Glutamatergic neuron (in vitro differentiated cells): ENCODE measurements around the gene FOXN3. TPM values are rescaled to one million over a fixed set of nuclear protein-coding genes. Genes with fewer than 3 reads are reported as not detected.

ENCODE experiments used
- DNase-seq: peaks from one replicate; pipeline ENCODE4 v3.0.0; 2022
- H3K27ac Mint-ChIP-seq: one replicate; pipeline ENCODE4 v1.8.0; 2020; ENCODE audit warnings: mild to moderate bottlenecking, mixed read lengths, inconsistent platforms; ENCODE audit not compliant: unreplicated experiment
- H3K27me3 Mint-ChIP-seq: one replicate; pipeline ENCODE4 v1.8.0; 2020; ENCODE audit warnings: mild to moderate bottlenecking, moderate library complexity, mixed read lengths, inconsistent platforms; ENCODE audit not compliant: unreplicated experiment
- H3K36me3 Mint-ChIP-seq: one replicate; pipeline ENCODE4 v1.8.0; 2020; ENCODE audit warnings: mild to moderate bottlenecking, mixed read lengths, inconsistent platforms; ENCODE audit not compliant: unreplicated experiment
- H3K4me1 Mint-ChIP-seq: one replicate; pipeline ENCODE4 v1.8.0; 2020; ENCODE audit warnings: mild to moderate bottlenecking, low read depth, mixed read lengths, inconsistent platforms; ENCODE audit not compliant: unreplicated experiment
- H3K4me3 Mint-ChIP-seq: one replicate; pipeline ENCODE4 v1.8.0; 2020; ENCODE audit warnings: mild to moderate bottlenecking, mixed read lengths, inconsistent platforms; ENCODE audit not compliant: unreplicated experiment
- H3K9me3 Mint-ChIP-seq: one replicate; pipeline ENCODE4 v1.8.0; 2020; ENCODE audit warnings: mild to moderate bottlenecking, moderate library complexity, mixed read lengths, inconsistent platforms; ENCODE audit not compliant: unreplicated experiment
- CTCF ChIP-seq: fragments of 200-600 bp; sonication (generic); IDR thresholded peaks from one replicate; pipeline ENCODE4 v1.5.0; 2021; ENCODE audit not compliant: partially characterized antibody, unreplicated experiment
- total RNA-seq: library from RNA; stranded (reverse); fragmentation: NEBNext Ultra II Directional; extraction: Animal tissue kit (Norgen Biotek cat#: 25700); gene quantifications from one replicate; pipeline ENCODE4 v1.2.1, GENCODE V29; 2021; ENCODE audit not compliant: unreplicated experiment

The FOXN3 gene
- total RNA-seq, 1 donor from 2014 or later: 139 TPM

- H3K4me3 Mint-ChIP-seq: no peak overlapping the region
- peaks cover 5% of the 10 kb centered on the region for H3K36me3 Mint-ChIP-seq
- H3K4me1 Mint-ChIP-seq: peaks cover 10% of the 10 kb centered on the region
- H3K27ac Mint-ChIP-seq: no peak overlapping the region
- peaks cover 3% of the 10 kb centered on the region for H3K27me3 Mint-ChIP-seq
- no peak for DNase-seq
- TF ChIP-seq CTCF: no peak
- peaks cover 7% of the 10 kb centered on the region for H3K9me3 Mint-ChIP-seq
Observed at GRCh38 chr14:89175881-89176799, 240.9 kb downstream of the FOXN3 start.

- peaks cover 11% of the 10 kb centered on the region for H3K4me1 Mint-ChIP-seq
- TF ChIP-seq CTCF: no peak
- H3K9me3 Mint-ChIP-seq: peaks cover 3% of the 10 kb centered on the region
- peaks cover 5% of the 10 kb centered on the region for H3K36me3 Mint-ChIP-seq
- no peak overlapping the region for H3K27ac Mint-ChIP-seq
- H3K27me3 Mint-ChIP-seq: peaks cover 6% of the 10 kb centered on the region
- DNase-seq: no peak
- H3K4me3 Mint-ChIP-seq: no peak overlapping the region
Observed at GRCh38 chr14:89171628-89172027, 245.4 kb downstream of the FOXN3 start.

- TF ChIP-seq CTCF: no peak
- Mint-ChIP-seq H3K9me3 (peaks cover 3% of the 10 kb centered on the region), H3K36me3 (peaks cover 5% of the 10 kb centered on the region), H3K27ac (no peak overlapping the region), H3K27me3 (peaks cover 6% of the 10 kb centered on the region), H3K4me1 (peaks cover 12% of the 10 kb centered on the region), H3K4me3 (no peak overlapping the region)
- no peak for DNase-seq
Observed at GRCh38 chr14:89171168-89171567, 245.9 kb downstream of the FOXN3 start.

- Mint-ChIP-seq H3K27me3 (peaks cover 7% of the 10 kb centered on the region), H3K9me3 (peaks cover 11% of the 10 kb centered on the region), H3K4me1 (peaks cover 12% of the 10 kb centered on the region), H3K4me3 (no peak overlapping the region), H3K27ac (no peak overlapping the region), H3K36me3 (peaks cover 7% of the 10 kb centered on the region)
- TF ChIP-seq CTCF: no peak
- no peak for DNase-seq
Observed at GRCh38 chr14:89167705-89168104, 249.3 kb downstream of the FOXN3 start.

- Mint-ChIP-seq H3K27me3 (peaks cover 7% of the 10 kb centered on the region), H3K4me3 (no peak overlapping the region), H3K36me3 (peaks cover 7% of the 10 kb centered on the region), H3K9me3 (peaks cover 11% of the 10 kb centered on the region), H3K4me1 (peaks cover 12% of the 10 kb centered on the region), H3K27ac (no peak overlapping the region)
- no peak for DNase-seq
- no peak for TF ChIP-seq CTCF
Observed at GRCh38 chr14:89166633-89167032, 250.4 kb downstream of the FOXN3 start.
